Retinal pigment epithelial cell (primary cell): ENCODE data around the gene FAM180A.

ENCODE experiments used
- DNase-seq: peaks from one replicate; pipeline ENCODE4 v3.0.0-alpha.2; 2010; ENCODE audit warnings: low read depth
- H3K4me3 ChIP-seq: 2 replicates; pipeline ENCODE4 v1.5.1; 2011; ENCODE audit warnings: mild to moderate bottlenecking, low read length, control low read depth, moderate library complexity
- CTCF ChIP-seq: conservative IDR thresholded peaks from 2 replicates; pipeline ENCODE4 v1.5.1; 2011; ENCODE audit warnings: low read depth, low read length, control low read depth, inconsistent platforms

FAM180A gene

GRCh38 chr7:135731131-135731530, 17.5 kb downstream of the FAM180A start:
- no peak for TF ChIP-seq CTCF
- no peak for DNase-seq
- H3K4me3 ChIP-seq = no peak overlapping the region

GRCh38 chr7:135729230-135729629, 19.4 kb downstream of the FAM180A start:
- no peak overlapping the region for H3K4me3 ChIP-seq
- no peak for TF ChIP-seq CTCF
- DNase-seq = no peak

- no peak within 1 kb of the TSS for H3K4me3 ChIP-seq
- DNase-seq = no peak
- TF ChIP-seq CTCF = no peak
These were observed 20.4 kb downstream of the FAM180A start, which contains the start of gene SLC13A4 for GRCh38 chr7:135728136-135728669. TSS of gene SLC13A4 (minus strand) at chr7:135728186. CDS start at chr7:135727496, 690 bp downstream.

GRCh38 chr7:135726911-135727673, 21.5 kb downstream of the FAM180A start:
- TF ChIP-seq CTCF = no peak
- no peak for DNase-seq
- H3K4me3 ChIP-seq = no peak overlapping the region

- DNase-seq = peak; percentile 56
- no peak for TF ChIP-seq CTCF
- H3K4me3 ChIP-seq = no peak overlapping the region
These were observed 22.3 kb downstream of the FAM180A start for GRCh38 chr7:135726276-135726788.

GRCh38 chr7:135723411-135723810, 25.2 kb downstream of the FAM180A start:
- DNase-seq = no peak

More at GRCh38 chr7:135723411-135723810, 25.2 kb downstream of the FAM180A start:
- H3K4me3 ChIP-seq = no peak overlapping the region
- no peak for TF ChIP-seq CTCF
